Measurements from ENCODE around the gene GHRH. TPM values are rescaled to one million over a fixed set of nuclear protein-coding genes. Genes with fewer than 3 reads are reported as not detected.

The GHRH gene
- total RNA-seq, 1 donor from 2014 or later = not detected

GRCh38 chr20:37236462-37236861, 25.2 kb downstream of the GHRH start:
- no peak for DNase-seq

DNA sequence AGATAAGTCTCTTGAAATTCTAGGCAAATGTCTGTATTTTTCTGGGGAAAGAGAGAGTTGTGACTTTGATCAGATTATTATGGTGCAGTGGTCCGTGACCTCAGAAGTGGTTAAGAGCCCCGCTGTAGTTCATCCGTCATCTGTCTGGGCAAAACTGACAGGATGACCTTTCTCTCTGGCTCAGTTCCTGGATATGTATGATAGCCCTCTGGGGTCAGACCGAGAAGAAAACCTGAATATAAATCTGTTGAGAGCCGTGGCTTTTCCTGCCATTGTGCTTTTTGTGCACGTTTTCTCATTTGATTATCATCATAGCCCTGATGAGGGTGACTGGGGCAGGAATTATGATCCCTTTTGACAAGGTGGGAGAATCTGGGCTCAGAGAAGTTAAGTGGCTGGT, 26.5 kb downstream of the GHRH start:
- peak; percentile 80 for DNase-seq

DNA sequence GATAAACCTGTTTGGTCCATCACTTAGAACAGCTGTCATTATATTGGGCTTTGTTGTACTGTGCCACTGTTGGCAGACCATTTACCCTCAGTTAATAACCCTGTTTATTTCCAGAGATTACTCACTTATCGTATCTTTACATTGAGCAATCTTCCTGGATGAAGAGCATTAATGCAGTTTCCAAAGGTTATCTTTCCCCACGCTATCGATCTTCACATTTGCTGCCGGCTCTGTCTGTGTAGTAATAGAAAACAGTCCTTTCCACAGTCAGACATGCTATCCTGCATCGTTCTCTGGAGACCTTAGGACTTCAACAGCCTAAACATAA, 27.4 kb downstream of the GHRH start:
- DNase-seq = no peak

DNA sequence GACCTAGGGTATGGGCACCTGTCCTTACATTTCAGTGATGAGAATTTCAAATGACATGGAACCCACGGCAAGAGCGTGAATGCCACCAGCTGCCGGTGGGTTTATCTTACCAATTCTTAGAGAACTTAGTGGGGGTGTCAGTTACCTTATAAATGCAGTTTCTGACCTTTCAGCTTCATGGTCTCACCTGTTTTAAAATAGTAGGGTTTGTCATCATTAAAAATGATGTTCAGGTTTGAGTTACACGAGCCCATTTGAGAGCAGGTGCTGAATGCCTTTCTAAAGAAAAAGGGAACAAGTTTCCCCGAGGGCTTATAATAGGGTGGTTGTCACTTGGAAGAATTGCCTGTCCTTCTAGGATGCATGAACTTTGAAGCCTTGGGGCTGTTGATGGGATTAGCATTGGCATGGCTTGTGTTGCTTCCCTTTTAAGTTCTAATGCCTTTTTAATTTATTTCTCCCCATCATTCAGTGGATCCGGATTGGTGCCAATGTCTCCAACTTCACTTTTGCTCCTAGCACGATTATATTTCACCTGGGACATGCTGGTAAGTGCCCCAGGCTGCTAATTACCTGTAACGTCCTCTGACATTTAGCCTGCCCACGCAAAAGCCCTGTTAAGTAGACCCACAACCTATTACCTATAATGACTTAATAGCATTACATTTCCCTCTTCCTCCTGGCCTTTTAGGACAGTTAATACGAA, 27.9 kb downstream of the GHRH start:
- no peak for DNase-seq

DNA sequence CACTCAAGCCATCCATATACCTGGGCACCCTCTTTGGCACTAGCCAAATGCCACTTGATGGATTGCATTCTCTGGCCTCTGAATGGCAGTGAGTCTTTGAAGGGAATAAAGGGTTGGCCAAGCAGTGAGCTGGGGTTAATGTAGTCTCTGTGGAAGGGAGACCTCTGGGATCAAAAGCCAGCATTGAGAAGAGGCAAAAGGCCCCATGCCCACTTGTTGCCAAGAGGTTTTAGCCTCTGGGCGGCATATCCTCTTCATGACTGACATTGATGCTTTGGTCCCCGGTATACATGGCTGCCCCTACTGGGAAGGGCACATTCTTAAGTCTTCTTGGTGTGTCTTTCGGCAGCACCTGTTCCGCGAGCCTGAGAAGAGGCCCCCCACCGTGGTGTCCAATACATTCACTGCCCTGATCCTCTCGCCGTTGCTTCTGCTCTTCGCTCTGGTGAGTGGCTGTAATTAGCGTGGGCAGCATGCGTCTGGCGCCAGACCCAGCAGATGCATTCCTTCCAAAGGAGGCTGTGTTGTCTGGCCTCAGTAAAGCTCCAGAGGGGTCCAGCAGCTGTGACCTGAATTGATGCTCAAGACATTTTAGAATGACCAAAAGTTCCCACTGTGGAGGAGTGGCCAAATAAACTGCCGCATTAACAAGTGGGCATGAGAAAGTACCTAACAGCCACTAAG, 29.5 kb downstream of the GHRH start:
- DNase-seq = no peak

DNA sequence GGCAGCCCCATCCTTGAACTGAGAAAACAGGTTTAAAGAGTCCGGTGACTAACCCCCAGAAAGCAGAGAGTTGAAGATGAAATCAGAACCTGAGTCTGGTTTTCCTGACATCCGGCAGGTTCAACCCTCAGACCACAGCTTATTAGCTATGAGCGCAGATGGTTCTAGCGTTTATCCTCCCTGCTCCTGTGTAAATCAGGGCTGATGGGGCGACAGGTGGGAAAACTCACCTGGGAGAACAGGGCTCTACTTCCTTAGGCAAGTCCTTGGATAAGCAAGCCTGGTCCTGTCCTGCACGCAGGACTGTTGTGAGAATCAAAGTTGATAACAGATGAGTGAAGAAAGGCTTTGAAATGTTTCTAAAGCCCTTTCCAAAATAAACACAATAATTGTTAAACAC, 31.4 kb downstream of the GHRH start:
- no peak for DNase-seq

DNA sequence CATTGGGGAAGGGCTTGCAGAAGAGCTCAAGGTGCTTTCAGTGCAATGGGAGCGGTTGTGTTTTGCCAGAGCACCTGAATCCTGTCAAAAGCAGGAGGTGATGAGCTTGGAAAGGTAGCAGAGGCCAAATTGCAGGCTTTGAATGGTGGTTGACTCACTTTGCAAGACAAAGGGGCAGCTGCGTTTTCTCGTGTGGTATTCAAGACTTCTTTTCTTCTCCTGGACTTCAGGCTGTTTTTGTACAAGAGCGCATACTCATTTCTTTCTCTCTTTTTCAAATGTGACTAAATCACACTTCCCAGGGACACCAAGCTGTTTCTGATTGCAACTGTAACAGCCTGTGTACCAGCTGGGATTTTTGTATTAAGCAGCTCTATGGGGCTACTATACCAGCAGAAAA, 32.3 kb downstream of the GHRH start:
- no peak for DNase-seq

GRCh38 chr20:37228656-37229055, 33.0 kb downstream of the GHRH start:
- DNase-seq = no peak

GRCh38 chr20:37228082-37228481, 33.5 kb downstream of the GHRH start:
- DNase-seq = no peak

DNA sequence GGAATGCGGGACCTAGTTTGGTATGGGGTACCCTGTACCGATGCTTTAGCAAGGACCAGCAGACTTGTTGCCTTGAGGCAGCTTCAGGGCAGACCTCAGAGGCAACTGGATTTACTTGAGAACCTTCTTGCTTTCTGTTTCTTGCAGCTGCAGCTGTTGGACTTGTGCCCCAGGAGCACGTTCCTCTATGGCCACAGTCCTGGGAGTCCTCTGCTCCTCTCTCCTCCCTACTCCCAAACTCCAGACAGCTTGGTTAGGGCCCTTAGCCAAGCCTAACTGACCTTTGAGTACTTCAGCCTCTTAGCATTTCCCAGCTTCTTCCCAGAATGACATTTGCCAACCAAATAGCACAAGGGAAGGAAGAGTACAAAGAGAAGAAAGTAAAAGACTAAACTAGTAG, 34.7 kb downstream of the GHRH start:
- no peak for DNase-seq

DNA sequence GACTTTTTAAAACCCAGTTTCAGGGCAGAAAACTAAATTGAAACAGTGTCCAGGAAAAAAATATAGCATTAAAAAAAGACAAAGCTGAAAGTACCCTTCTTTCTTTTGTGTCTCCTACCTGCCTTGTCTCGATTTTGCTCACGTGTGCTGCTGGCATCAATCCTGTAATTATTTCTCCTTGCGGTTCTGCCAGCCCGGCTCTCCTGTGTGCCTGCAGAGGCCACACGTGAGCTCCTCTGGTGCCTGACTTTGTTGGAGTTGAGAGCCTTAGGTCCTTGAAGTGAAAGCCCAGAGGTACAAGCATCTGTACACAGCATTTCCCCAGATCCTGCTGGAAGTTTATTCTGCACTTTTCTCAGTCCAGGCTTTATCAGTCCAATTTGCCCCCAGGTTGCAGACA, 36.5 kb downstream of the GHRH start:
- no peak for DNase-seq

GRCh38 chr20:37223053-37223452, 38.6 kb downstream of the GHRH start:
- DNase-seq = peak; percentile 16

- DNase-seq = no peak
These were observed 39.5 kb downstream of the GHRH start for GRCh38 chr20:37222086-37222485.

DNA sequence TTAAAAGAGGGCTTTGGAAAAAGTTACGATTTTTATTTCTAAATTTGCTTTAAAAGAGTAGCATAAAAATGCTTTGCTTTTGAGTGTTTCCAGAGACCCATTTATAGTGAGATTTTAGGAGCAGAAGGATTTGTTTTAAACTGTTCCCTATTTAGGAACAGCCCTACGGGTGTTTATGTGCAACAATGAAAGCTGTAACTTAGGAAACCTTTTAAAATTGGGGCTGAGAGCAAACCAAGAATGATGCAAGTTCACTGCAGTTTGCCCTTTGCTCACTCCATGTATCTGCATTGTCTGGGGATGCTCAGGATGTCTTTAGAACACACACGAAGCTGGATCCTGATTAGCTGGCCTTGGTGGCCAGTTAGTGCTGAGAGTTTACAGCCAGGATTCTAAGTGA, 40.9 kb downstream of the GHRH start:
- no peak for DNase-seq

- no peak for DNase-seq
These were observed 41.6 kb downstream of the GHRH start for GRCh38 chr20:37219751-37220668.

GRCh38 chr20:37218976-37219375, 42.6 kb downstream of the GHRH start:
- no peak for DNase-seq

- no peak for DNase-seq
These were observed 43.2 kb downstream of the GHRH start for GRCh38 chr20:37218441-37218840.

DNA sequence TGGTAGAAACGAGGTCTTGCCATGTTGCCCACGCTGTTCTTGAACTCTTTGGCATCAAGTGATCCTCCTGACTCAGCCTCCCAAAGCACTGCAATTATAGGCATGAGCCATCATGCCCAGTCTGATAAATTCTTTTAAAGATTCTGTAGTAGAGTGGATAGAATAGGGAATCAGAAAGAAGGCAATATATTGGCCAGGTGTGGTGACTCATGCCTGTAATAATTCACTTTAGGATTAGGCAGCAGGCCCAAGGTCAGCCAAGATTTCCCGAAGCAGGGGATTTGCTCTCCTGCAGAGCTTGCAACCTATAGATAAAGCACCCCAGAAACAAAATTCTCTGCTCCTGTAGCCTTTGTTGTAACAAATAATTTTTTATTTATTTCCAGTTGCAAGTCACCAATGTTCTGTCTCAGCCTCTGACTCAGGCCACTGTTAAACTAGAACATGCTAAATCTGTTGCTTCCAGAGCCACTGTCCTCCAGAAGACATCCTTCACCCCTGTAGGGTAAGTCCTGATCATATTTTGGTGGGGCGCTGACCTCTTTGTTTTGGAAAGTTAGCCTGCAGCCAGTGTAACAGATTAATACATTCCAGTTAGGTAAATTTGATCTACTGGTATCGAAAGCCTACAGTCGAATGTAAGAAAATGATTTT, 51.8 kb downstream of the GHRH start:
- no peak for DNase-seq

- DNase-seq = no peak
These were observed 52.4 kb downstream of the GHRH start for GRCh38 chr20:37209193-37209592.

- no peak for DNase-seq
These were observed 54.4 kb downstream of the GHRH start for GRCh38 chr20:37207171-37207570.

- no peak for DNase-seq
These were observed 55.8 kb downstream of the GHRH start for GRCh38 chr20:37205794-37206193.

DNA sequence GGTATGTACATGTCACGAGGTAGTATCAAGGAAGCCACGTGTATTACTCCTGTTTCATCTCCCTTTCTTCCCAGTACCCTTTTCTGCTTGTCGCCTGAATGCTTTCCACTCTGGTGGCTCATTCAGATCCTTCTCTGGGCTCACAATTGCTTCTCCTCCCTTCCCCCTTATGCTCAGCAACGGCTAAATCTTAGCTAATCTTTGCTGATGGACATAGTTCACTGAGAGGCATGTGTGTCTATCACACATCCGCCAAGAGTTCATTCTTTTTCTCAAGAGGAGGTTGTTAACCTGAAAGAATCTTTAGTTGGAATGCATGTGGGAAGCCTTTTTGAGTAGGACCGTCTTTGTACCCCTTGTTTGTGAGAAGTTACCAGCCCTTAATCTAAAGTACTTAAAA, 56.5 kb downstream of the GHRH start:
- no peak for DNase-seq

DNA sequence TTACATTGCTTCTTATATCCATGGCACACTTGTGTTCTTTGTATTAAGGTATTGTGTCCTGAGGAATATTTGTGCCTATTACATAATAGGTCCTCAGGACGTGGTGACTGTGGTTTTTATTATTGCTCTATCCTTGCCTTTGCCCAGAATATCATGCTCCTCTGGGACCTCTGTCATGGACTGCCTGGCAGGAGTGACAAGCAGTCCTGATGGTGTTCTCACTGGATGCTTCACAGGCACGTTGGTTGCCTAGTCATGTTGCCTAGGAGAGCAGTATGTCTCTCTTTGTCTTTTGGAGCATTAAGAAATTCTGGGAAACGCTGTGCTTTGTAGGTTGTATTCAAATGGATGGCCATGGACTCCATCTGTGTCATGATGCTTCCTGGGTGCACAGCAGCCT, 57.6 kb downstream of the GHRH start:
- no peak for DNase-seq
